HEK293 (cell line): ENCODE measurements around the gene SLC48A1.
A peak's percentile ranks its signal among the peaks of the same experiment; 100 is the strongest.

Source experiments
- CTCF ChIA-PET: fragments of 350-600 bp; formaldehyde crosslinking; extraction: SDS; loops from one replicate; lab custom pipeline; 2021; ENCODE audit warnings: antibody characterized with exemption; lab: Yijun Ruan, JAX
- POLR2A ChIA-PET: fragments of 300-600 bp; formaldehyde crosslinking; extraction: SDS; loops from one replicate; lab custom pipeline; 2020; ENCODE audit warnings: antibody characterized with exemption, inconsistent platforms; lab: Yijun Ruan, JAX
- H3K27ac ChIP-seq: fragments of 200-500 bp; sonication (Bioruptor generic); 2 replicates; pipeline ENCODE4 v1.5.1; 2014; ENCODE audit warnings: low read depth, low read length, control low read depth, inconsistent platforms; ENCODE audit errors: extremely low read depth
- H3K36me3 ChIP-seq, 2 experiments: fragments of 200-500 bp in 1 of 2; sonication (Bioruptor generic) in 1 of 2; 1 replicate in 1 of 2; 2 replicates in 1 of 2; pipeline ENCODE4 v1.5.1; 2014 to 2017; ENCODE audit warnings: inconsistent platforms in 2 of 2, low read length in 2 of 2; ENCODE audit not compliant: control insufficient read depth in 2 of 2, insufficient read depth in 1 of 2
- H3K4me1 ChIP-seq: fragments of 200-500 bp; sonication (Bioruptor generic); 2 replicates; pipeline ENCODE4 v1.5.1; 2014; ENCODE audit warnings: mild to moderate bottlenecking, low read length, inconsistent platforms; ENCODE audit not compliant: control insufficient read depth, insufficient read depth
- H3K4me3 ChIP-seq: 2 replicates; pipeline ENCODE4 v1.5.1; 2011; ENCODE audit warnings: low read depth, mild to moderate bottlenecking, control low read depth, low read length, moderate library complexity
- H3K9me3 ChIP-seq: fragments of 200-500 bp; sonication (Bioruptor generic); 2 replicates; pipeline ENCODE4 v1.5.1; 2014; ENCODE audit warnings: low read depth, low read length, inconsistent platforms; ENCODE audit not compliant: control insufficient read depth, insufficient read depth
- BCL11B ChIP-seq: fragments of 450-650 bp; formaldehyde crosslinking; IDR thresholded peaks from 2 replicates; pipeline ENCODE4 v1.5.1; 2016; ENCODE audit warnings: low read depth, missing biosample characterization, missing genetic modification characterization
- KLF16 ChIP-seq: fragments of 450-650 bp; formaldehyde crosslinking; IDR thresholded peaks from 2 replicates; pipeline ENCODE4 v1.5.1; 2017; ENCODE audit warnings: missing biosample characterization, missing genetic modification characterization
- MEIS1 ChIP-seq: sonication (generic); formaldehyde crosslinking; IDR thresholded peaks from 2 replicates; pipeline ENCODE4 v1.8.1; 2022; ENCODE audit warnings: missing genetic modification reagents, mild to moderate bottlenecking, borderline replicate concordance
- ZFP69B ChIP-seq: fragments of 450-650 bp; formaldehyde crosslinking; IDR thresholded peaks from 2 replicates; pipeline ENCODE4 v1.5.1; 2016; ENCODE audit warnings: missing biosample characterization, missing genetic modification characterization
- ZIC2 ChIP-seq: fragments of 450-650 bp; formaldehyde crosslinking; IDR thresholded peaks from 2 replicates; pipeline ENCODE4 v1.5.1; 2016; ENCODE audit warnings: missing biosample characterization, missing genetic modification characterization
- ZNF140 ChIP-seq: fragments of 450-650 bp; formaldehyde crosslinking; IDR thresholded peaks from 2 replicates; pipeline ENCODE4 v1.5.1; 2016; ENCODE audit warnings: missing biosample characterization, missing genetic modification characterization
- ZNF394 ChIP-seq: fragments of 450-650 bp; formaldehyde crosslinking; IDR thresholded peaks from 2 replicates; pipeline ENCODE4 v1.5.1; 2016; ENCODE audit warnings: missing biosample characterization, missing genetic modification characterization, mild to moderate bottlenecking, moderate library complexity, borderline replicate concordance
- ZNF549 ChIP-seq: fragments of 450-650 bp; IDR thresholded peaks from 2 replicates; pipeline ENCODE4 v1.5.1; 2018; ENCODE audit warnings: missing biosample characterization, missing genetic modification characterization, mild to moderate bottlenecking, inconsistent platforms, moderate library complexity
- ZNF555 ChIP-seq: fragments of 450-650 bp; formaldehyde crosslinking; conservative IDR thresholded peaks from 2 replicates; pipeline ENCODE4 v1.5.1; 2017; ENCODE audit warnings: missing biosample characterization, mild to moderate bottlenecking, missing genetic modification characterization, inconsistent platforms
- ZNF600 ChIP-seq: fragments of 450-650 bp; formaldehyde crosslinking; IDR thresholded peaks from 2 replicates; pipeline ENCODE4 v1.5.1; 2016; ENCODE audit warnings: missing biosample characterization, missing genetic modification characterization
- ZNF664 ChIP-seq: fragments of 450-650 bp; formaldehyde crosslinking; IDR thresholded peaks from 2 replicates; pipeline ENCODE4 v1.5.1; 2016; ENCODE audit warnings: missing biosample characterization, missing genetic modification characterization
- ZNF76 ChIP-seq: fragments of 450-650 bp; formaldehyde crosslinking; IDR thresholded peaks from 2 replicates; pipeline ENCODE4; 2016; ENCODE audit warnings: low read depth, missing biosample characterization, missing genetic modification characterization, borderline replicate concordance
- ZNF791 ChIP-seq: fragments of 450-650 bp; formaldehyde crosslinking; IDR thresholded peaks from 2 replicates; pipeline ENCODE4 v1.5.1; 2016; ENCODE audit warnings: missing biosample characterization, missing genetic modification characterization
- ZNF792 ChIP-seq: fragments of 450-650 bp; formaldehyde crosslinking; IDR thresholded peaks from 2 replicates; pipeline ENCODE4 v1.5.1; 2016; ENCODE audit warnings: missing biosample characterization, missing genetic modification characterization
- ZNF843 ChIP-seq: fragments of 450-650 bp; formaldehyde crosslinking; IDR thresholded peaks from 2 replicates; pipeline ENCODE4 v1.5.1; 2016; ENCODE audit warnings: missing biosample characterization, missing genetic modification characterization
- ZSCAN23 ChIP-seq: fragments of 450-650 bp; formaldehyde crosslinking; IDR thresholded peaks from 2 replicates; pipeline ENCODE4 v1.5.1; 2016; ENCODE audit warnings: missing biosample characterization, missing genetic modification characterization
- TF ChIP-seq, protein P1 (sequence below): fragments of 450-650 bp; formaldehyde crosslinking; IDR thresholded peaks from 2 replicates; pipeline ENCODE4 v1.5.1; 2016; ENCODE audit warnings: missing biosample characterization, missing genetic modification characterization
- TF ChIP-seq, protein P2 (sequence below): fragments of 450-650 bp; formaldehyde crosslinking; optimal IDR thresholded peaks from 2 replicates; pipeline ENCODE3; 2016; ENCODE audit warnings: missing biosample characterization, mild to moderate bottlenecking, missing genetic modification characterization
- TF ChIP-seq, protein P3 (sequence below): fragments of 450-650 bp; formaldehyde crosslinking; IDR thresholded peaks from 2 replicates; pipeline ENCODE4 v1.5.1; 2016; ENCODE audit warnings: missing biosample characterization, missing genetic modification characterization
- TF ChIP-seq, protein P4 (sequence below): fragments of 450-650 bp; formaldehyde crosslinking; IDR thresholded peaks from 2 replicates; pipeline ENCODE4 v1.5.1; 2016; ENCODE audit warnings: missing biosample characterization, missing genetic modification characterization

Gene SLC48A1

DNA sequence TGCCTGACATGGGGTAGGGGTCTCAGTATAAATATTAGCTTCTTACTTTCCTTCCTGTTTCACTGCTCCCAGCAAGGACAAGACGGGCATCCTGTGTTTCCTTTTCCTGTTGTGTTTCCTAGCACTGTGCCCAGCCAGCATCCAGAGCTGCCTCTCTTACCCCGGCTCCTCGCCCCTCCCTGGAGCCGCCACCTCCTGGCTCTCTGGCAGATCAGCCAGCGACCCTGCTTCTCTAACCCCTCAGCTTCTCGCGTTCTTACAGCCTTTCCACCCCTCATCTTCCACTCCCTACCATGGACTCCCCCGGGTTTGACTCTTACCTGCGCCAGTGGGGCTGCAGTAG, 28.8 kb downstream of the SLC48A1 start:
- peaks cover 0 to 44% of the 10 kb centered on the region in 2 experiments; a peak in 2 of 3 replicates for H3K36me3 ChIP-seq

DNA sequence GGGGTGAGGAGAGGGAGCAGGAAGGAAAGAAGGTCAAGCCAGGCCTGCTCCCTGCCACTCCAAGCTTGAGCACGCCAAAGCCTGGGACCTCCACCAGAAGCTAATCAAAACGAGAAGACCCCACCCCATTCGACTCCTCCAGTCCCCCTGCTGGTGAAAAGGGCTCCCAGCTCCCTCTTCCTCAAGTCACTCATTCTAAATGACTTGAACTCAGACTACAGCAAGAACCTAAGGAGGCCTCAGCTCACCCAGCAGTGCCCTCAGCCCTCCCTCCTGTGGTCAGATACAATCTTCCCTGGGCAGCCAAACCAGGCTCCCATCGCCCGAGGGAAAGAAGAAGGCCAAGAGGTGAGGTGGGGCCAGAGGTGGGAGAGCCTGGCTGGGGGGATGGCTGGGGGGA, 29.3 kb downstream of the SLC48A1 start:
- no peak overlapping the region for H3K4me3 ChIP-seq
- H3K4me1 ChIP-seq: no peaks in the 10 kb centered on the region
- H3K9me3 ChIP-seq: no peaks in the 10 kb centered on the region
- peaks cover 0 to 40% of the 10 kb centered on the region in 2 experiments; a peak in 2 of 3 replicates for H3K36me3 ChIP-seq
- TF ChIP-seq BCL11B (tag by site-specific recombination): no peak
- no peak for TF ChIP-seq ZNF555 (tag by site-specific recombination)
- TF ChIP-seq, protein P1, sequence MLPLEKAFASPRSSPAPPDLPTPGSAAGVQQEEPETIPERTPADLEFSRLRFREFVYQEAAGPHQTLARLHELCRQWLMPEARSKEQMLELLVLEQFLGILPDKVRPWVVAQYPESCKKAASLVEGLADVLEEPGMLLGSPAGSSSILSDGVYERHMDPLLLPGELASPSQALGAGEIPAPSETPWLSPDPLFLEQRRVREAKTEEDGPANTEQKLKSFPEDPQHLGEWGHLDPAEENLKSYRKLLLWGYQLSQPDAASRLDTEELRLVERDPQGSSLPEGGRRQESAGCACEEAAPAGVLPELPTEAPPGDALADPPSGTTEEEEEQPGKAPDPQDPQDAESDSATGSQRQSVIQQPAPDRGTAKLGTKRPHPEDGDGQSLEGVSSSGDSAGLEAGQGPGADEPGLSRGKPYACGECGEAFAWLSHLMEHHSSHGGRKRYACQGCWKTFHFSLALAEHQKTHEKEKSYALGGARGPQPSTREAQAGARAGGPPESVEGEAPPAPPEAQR: no peak
- TF ChIP-seq MEIS1 (CRISPR knock-in tag): no peak
- TF ChIP-seq ZIC2 (tag by site-specific recombination): no peak
- no peak for TF ChIP-seq ZNF792
- TF ChIP-seq, protein P2, sequence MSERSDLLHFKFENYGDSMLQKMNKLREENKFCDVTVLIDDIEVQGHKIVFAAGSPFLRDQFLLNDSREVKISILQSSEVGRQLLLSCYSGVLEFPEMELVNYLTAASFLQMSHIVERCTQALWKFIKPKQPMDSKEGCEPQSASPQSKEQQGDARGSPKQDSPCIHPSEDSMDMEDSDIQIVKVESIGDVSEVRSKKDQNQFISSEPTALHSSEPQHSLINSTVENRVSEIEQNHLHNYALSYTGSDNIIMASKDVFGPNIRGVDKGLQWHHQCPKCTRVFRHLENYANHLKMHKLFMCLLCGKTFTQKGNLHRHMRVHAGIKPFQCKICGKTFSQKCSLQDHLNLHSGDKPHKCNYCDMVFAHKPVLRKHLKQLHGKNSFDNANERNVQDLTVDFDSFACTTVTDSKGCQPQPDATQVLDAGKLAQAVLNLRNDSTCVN (tag by site-specific recombination): no peak
- TF ChIP-seq, protein P3, sequence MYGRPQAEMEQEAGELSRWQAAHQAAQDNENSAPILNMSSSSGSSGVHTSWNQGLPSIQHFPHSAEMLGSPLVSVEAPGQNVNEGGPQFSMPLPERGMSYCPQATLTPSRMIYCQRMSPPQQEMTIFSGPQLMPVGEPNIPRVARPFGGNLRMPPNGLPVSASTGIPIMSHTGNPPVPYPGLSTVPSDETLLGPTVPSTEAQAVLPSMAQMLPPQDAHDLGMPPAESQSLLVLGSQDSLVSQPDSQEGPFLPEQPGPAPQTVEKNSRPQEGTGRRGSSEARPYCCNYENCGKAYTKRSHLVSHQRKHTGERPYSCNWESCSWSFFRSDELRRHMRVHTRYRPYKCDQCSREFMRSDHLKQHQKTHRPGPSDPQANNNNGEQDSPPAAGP (tag by site-specific recombination): no peak
- TF ChIP-seq ZSCAN23 (tag by site-specific recombination): no peak
- TF ChIP-seq KLF16 (tag by site-specific recombination): no peak
- no peak for TF ChIP-seq ZNF76 (tag by site-specific recombination)
- CTCF ChIA-PET: interaction anchor here (0.7 to 14.1 kb wide), 12 partner anchors 11 to 133 kb away, joined by 3 to 234 read pairs (median 3); no protein-coding TSS in a partner anchor
- no peak overlapping the region for H3K27ac ChIP-seq
- POLR2A ChIA-PET: interaction anchor here (0.7 to 1.3 kb wide), 3 partner anchors 10 to 26 kb away, joined by 3 to 6 read pairs (median 3); no protein-coding TSS in a partner anchor

More for the DNA sequence above, 28.8 kb downstream of the SLC48A1 start:
- ChIA-PET CTCF (interaction anchor here (0.6 to 14.1 kb wide), 12 partner anchors 11 to 133 kb away, joined by 3 to 234 read pairs (median 3); no protein-coding TSS in a partner anchor), POLR2A (interaction anchor here (0.7 to 1.3 kb wide), 3 partner anchors 10 to 27 kb away, joined by 3 to 6 read pairs (median 3); no protein-coding TSS in a partner anchor)
- H3K27ac ChIP-seq: no peak overlapping the region
- H3K9me3 ChIP-seq: no peaks in the 10 kb centered on the region
- 0 out of 2 replicates have a peak, but pooled peaks have one; percentile 24 for TF ChIP-seq ZNF600
- TF ChIP-seq ZNF394 (tag by site-specific recombination): peak; percentile 22; the same call in 1 of the 2 replicates
- TF ChIP-seq ZNF140 (tag by site-specific recombination): no peak
- H3K4me1 ChIP-seq: no peaks in the 10 kb centered on the region
- no peak overlapping the region for H3K4me3 ChIP-seq

DNA sequence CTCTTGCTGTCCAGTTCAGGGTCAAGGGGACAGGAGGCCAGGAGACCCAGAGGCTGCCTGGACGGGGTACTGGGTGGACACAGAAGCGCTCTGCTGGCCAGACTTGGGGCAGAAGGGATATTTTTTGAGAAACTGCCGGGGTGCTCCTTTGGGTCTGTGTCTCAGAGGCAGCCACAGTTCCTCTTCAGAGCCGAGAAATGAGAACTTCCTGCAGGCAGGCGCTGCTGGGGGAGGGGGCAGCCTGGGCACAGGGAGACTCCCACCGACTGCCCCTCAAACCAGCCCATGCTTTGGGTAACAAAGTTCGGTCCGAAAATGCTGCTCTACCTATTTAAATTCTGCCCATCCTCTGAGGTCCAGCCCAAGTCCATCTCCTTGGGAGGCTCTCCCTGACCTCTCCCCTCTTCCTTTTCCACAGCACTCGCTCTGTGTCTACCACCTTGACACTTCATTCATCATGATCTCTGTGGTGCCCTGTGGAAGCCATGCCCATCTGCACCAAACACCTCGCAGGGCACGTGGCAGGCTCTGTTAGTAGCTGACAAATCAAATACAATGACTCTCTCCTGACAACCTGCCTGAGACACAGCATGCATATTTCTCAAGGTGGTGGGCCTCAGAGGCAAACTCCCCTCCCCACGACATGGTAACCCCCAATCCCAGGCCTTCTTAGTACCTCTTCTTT, 30.3 kb downstream of the SLC48A1 start:
- no peaks in the 10 kb centered on the region for H3K9me3 ChIP-seq
- POLR2A ChIA-PET: interaction anchor here (1.3 kb wide), 1 partner anchor 25 kb away, joined by 6 read pairs; no protein-coding TSS in a partner anchor
- H3K27ac ChIP-seq: no peak overlapping the region
- no peak overlapping the region for H3K4me3 ChIP-seq
- CTCF ChIA-PET: interaction anchor here (1.0 to 14.1 kb wide), 2 partner anchors 32 to 60 kb away, joined by 3 to 234 read pairs; no protein-coding TSS in a partner anchor
- H3K36me3 ChIP-seq: peaks cover 0 to 35% of the 10 kb centered on the region in 2 experiments; a peak in 1 of 3 replicates
- H3K4me1 ChIP-seq: peaks cover 4% of the 10 kb centered on the region; the same call in 1 of the 2 replicates
- TF ChIP-seq ZNF549 (no peak), ZFP69B (tag by site-specific recombination) (no peak), ZNF843 (tag by site-specific recombination) (no peak), ZNF791 (tag by site-specific recombination) (no peak), ZNF664 (tag by site-specific recombination) (no peak)
- TF ChIP-seq, protein P4, sequence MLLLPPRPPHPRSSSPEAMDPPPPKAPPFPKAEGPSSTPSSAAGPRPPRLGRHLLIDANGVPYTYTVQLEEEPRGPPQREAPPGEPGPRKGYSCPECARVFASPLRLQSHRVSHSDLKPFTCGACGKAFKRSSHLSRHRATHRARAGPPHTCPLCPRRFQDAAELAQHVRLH: no peak
- TF ChIP-seq, protein P1: no peak
